GM12878 (cell line): ENCODE data around the gene KDM8. TPM values are rescaled to one million over a fixed set of nuclear protein-coding genes. Genes with fewer than 3 reads are reported as not detected.

Experiments
- ATAC-seq: fragments of 200-7000 bp; cut with Tn5 transposase; 3 replicates; pipeline ENCODE4 v1.9.1; 2020; ENCODE audit warnings: mild to moderate bottlenecking, moderate library complexity
- BruUV-seq: library from RNA; stranded (reverse); fragments of 400-500 nt; replicated peaks from 2 replicates; lab custom pipeline; 2021; lab: Mats Ljungman, UMichigan
- CTCF ChIA-PET: fragments of 300-600 bp; sonication (Branson Sonifier 250); formaldehyde crosslinking; extraction: SDS; loops from one replicate; lab custom pipeline; 2021; ENCODE audit warnings: inconsistent platforms; lab: Yijun Ruan, JAX
- POLR2A ChIA-PET: fragments of 350-600 bp; formaldehyde crosslinking; extraction: SDS; loops from one replicate; lab custom pipeline; 2021; ENCODE audit warnings: inconsistent platforms; lab: Charles Lee
- RAD21 ChIA-PET: fragments of 300-600 bp; sonication (Branson Sonifier 250); formaldehyde crosslinking; loops from one replicate; lab custom pipeline; 2023; ENCODE audit warnings: antibody characterized with exemption; ENCODE audit not compliant: unreplicated experiment; lab: Charles Lee
- SMC1A ChIA-PET: fragments of 300-600 bp; sonication (Branson Sonifier 250); formaldehyde crosslinking; loops from one replicate; lab custom pipeline; 2023; ENCODE audit not compliant: unreplicated experiment, uncharacterized antibody; lab: Charles Lee
- DNase-seq: peaks from one replicate; pipeline ENCODE4 v3.0.0-alpha.2; 2011; ENCODE audit warnings: low read depth, low spot score
- FAIRE-seq: peaks from 3 replicates; lab custom pipeline; 2011; peaks lifted over from hg19 to GRCh38; lab: Jason Lieb, UNC
- H2AFZ ChIP-seq: 2 replicates; pipeline ENCODE4 v1.6.0; 2011; ENCODE audit warnings: low read depth, low read length, control low read depth; ENCODE audit not compliant: control insufficient read depth
- H3K27ac ChIP-seq: 2 replicates; pipeline ENCODE4 v1.5.1; 2011; ENCODE audit warnings: control low read depth; ENCODE audit not compliant: control insufficient read depth, insufficient read depth
- H3K27me3 ChIP-seq, 2 experiments: replicated peaks in 1 of 2; 2 replicates each; pipeline versions ENCODE4 v1.6.0 to v1.6.1; 2011; ENCODE audit warnings: low read length in 1 of 2; ENCODE audit not compliant: control insufficient read depth in 2 of 2, insufficient read depth in 2 of 2
- H3K36me3 ChIP-seq, 2 experiments: 2 replicates each; pipeline ENCODE4 v1.5.1; 2011; ENCODE audit warnings: low read length in 1 of 2; ENCODE audit not compliant: control insufficient read depth in 2 of 2, insufficient read depth in 2 of 2
- H3K4me1 ChIP-seq: 2 replicates; pipeline ENCODE4 v1.6.1; 2011; ENCODE audit warnings: mild to moderate bottlenecking, low read length, moderate library complexity, mixed read lengths; ENCODE audit not compliant: control insufficient read depth, insufficient read depth
- H3K4me2 ChIP-seq: 2 replicates; pipeline ENCODE4 v1.6.0; 2011; ENCODE audit warnings: control low read depth; ENCODE audit not compliant: control insufficient read depth, insufficient read depth
- H3K4me3 ChIP-seq: fragments of 200-600 bp; sonication (generic); 2 replicates; pipeline ENCODE4 v1.5.1; 2016
- H3K79me2 ChIP-seq: 2 replicates; pipeline ENCODE4 v1.6.0; 2011; ENCODE audit warnings: low read length; ENCODE audit not compliant: control insufficient read depth, insufficient read depth
- H3K9ac ChIP-seq: 2 replicates; pipeline ENCODE4 v1.8.0; 2011; ENCODE audit warnings: low read length, control low read depth, mixed read lengths; ENCODE audit not compliant: control insufficient read depth, insufficient read depth
- H3K9me3 ChIP-seq: replicated peaks from 3 replicates; pipeline ENCODE4 v1.5.1; 2011; ENCODE audit warnings: mild to moderate bottlenecking, low read length; ENCODE audit not compliant: control insufficient read depth, insufficient read depth
- H4K20me1 ChIP-seq: 2 replicates; pipeline ENCODE4 v1.6.0; 2011; ENCODE audit not compliant: control insufficient read depth, insufficient read depth
- CHD2 ChIP-seq: IDR thresholded peaks from 2 replicates; pipeline ENCODE4 v1.6.1; 2011; ENCODE audit warnings: low read depth, low read length, improper control_type of control experiment, borderline replicate concordance
- CREB1 ChIP-seq: IDR thresholded peaks from 2 replicates; pipeline ENCODE4 v1.6.1; 2012; ENCODE audit warnings: low read depth, mild to moderate bottlenecking, inconsistent platforms
- E2F8 ChIP-seq: fragments of 450-650 bp; IDR thresholded peaks from 2 replicates; pipeline ENCODE4 v1.6.1; 2018; ENCODE audit warnings: mild to moderate bottlenecking, low read depth, moderate library complexity; ENCODE audit not compliant: partially characterized antibody
- EP300 ChIP-seq, 2 experiments: fragments of 150-350 bp in 1 of 2; IDR thresholded peaks; 2 replicates each; pipeline ENCODE4 v1.6.1; 2011 to 2012; ENCODE audit warnings: low read depth in 2 of 2, low read length in 2 of 2, borderline replicate concordance in 1 of 2, improper control_type of control experiment in 1 of 2, inconsistent platforms in 1 of 2; ENCODE audit not compliant: control insufficient read depth in 1 of 2
- KDM1A ChIP-seq: fragments of 200-600 bp; sonication (generic); IDR thresholded peaks from 2 replicates; pipeline ENCODE4 v1.6.1; 2016; ENCODE audit warnings: borderline replicate concordance
- KLF5 ChIP-seq: fragments of 450-650 bp; IDR thresholded peaks from 2 replicates; pipeline ENCODE4 v1.6.1; 2014; ENCODE audit warnings: mild to moderate bottlenecking; ENCODE audit not compliant: partially characterized antibody
- LARP7 ChIP-seq: fragments of 450-650 bp; IDR thresholded peaks from 2 replicates; pipeline ENCODE4 v1.6.1; 2017; ENCODE audit warnings: mild to moderate bottlenecking
- MTA3 ChIP-seq: IDR thresholded peaks from 2 replicates; pipeline ENCODE4 v1.6.1; 2012; ENCODE audit warnings: low read length, inconsistent platforms, borderline replicate concordance
- MXI1 ChIP-seq: fragments of 150-350 bp; IDR thresholded peaks from 2 replicates; pipeline ENCODE4 v1.6.1; 2011; ENCODE audit warnings: low read depth, mild to moderate bottlenecking, inconsistent platforms, low read length, improper control_type of control experiment
- POLR2AphosphoS5 ChIP-seq: IDR thresholded peaks from 2 replicates; pipeline ENCODE4 v1.6.1; 2011; ENCODE audit warnings: mild to moderate bottlenecking, low read length, inconsistent platforms
- RAD21 ChIP-seq: IDR thresholded peaks from 2 replicates; pipeline ENCODE4 v1.6.1; 2011; ENCODE audit warnings: mild to moderate bottlenecking, low read depth, low read length, moderate library complexity; ENCODE audit not compliant: insufficient read depth
- SMAD1 ChIP-seq: fragments of 450-650 bp; IDR thresholded peaks from 2 replicates; pipeline ENCODE4 v1.6.1; 2018; ENCODE audit warnings: mild to moderate bottlenecking, low read depth; ENCODE audit not compliant: partially characterized antibody
- SMARCA5 ChIP-seq: fragments of 450-650 bp; IDR thresholded peaks from 2 replicates; pipeline ENCODE4 v1.6.1; 2017; ENCODE audit warnings: mild to moderate bottlenecking
- SP1 ChIP-seq: IDR thresholded peaks from one replicate; pipeline ENCODE4 v1.6.1; 2011; ENCODE audit warnings: low read depth, low read length
- SRF ChIP-seq, 2 experiments: IDR thresholded peaks; 2 replicates each; pipeline ENCODE4 v1.6.1; 2011; ENCODE audit warnings: low read depth in 2 of 2, low read length in 2 of 2, mild to moderate bottlenecking in 1 of 2, moderate library complexity in 1 of 2
- STAT3 ChIP-seq: IDR thresholded peaks from 2 replicates; pipeline ENCODE4 v1.6.1; 2011; ENCODE audit warnings: low read depth, low read length, improper control_type of control experiment
- ZNF217 ChIP-seq: fragments of 450-650 bp; IDR thresholded peaks from 2 replicates; pipeline ENCODE4 v1.6.1; 2017; ENCODE audit warnings: antibody characterized with exemption, mild to moderate bottlenecking
- ZSCAN29 ChIP-seq: fragments of 450-650 bp; IDR thresholded peaks from 2 replicates; pipeline ENCODE4 v1.6.1; 2017; ENCODE audit warnings: mild to moderate bottlenecking, moderate library complexity
- WGBS: methylation state at CpG from one replicate; pipeline ENCODE4 v1.1.6; 2016; ENCODE audit warnings: low lambda C conversion rate; ENCODE audit not compliant: insufficient replicate concordance, insufficient coverage; ENCODE audit errors: missing lambda C conversion rate; 5-methylcytosine and 5-hydroxymethylcytosine counted together
- in situ Hi-C: fragments of 300-500 bp; cut with MboI; formaldehyde crosslinking; loops from 9 replicates; pipeline ENCODE4 v1.14.3; 2018; ENCODE audit warnings: mixed read lengths
- intact Hi-C: fragments of 100-400 bp; cut with micrococcal nuclease; formaldehyde crosslinking; loops from one replicate; pipeline ENCODE4 v1.14.2; 2022; ENCODE audit not compliant: unreplicated experiment
- polyA plus RNA-seq, 11 experiments: library from polyadenylated mRNA; depleted of rRNA in 4 of 11; unstranded in 6 of 11; stranded (reverse) in 5 of 11; fragments of >200 nt; fragmentation: Nextera tagmentation in 4 of 11; fragmentation: Illumina TruSeq in 1 of 11; extraction: Ambion mirVana in 4 of 11; extraction: Trizol in 1 of 11; gene quantifications; 1 replicate in 1 of 11; 2 replicates in 10 of 11; pipeline versions ENCODE4 v1.2.1 to v1.2.3, GENCODE V29; 2011 to 2016; ENCODE audit warnings: inconsistent platforms in 2 of 11, missing spikeins in 2 of 11, low read depth in 1 of 11
- total RNA-seq, 4 experiments: library from RNA; depleted of rRNA in 3 of 4; stranded (reverse); fragments of >200 nt in 3 of 4; fragmentation: Illumina TruSeq in 1 of 4; extraction: Trizol in 1 of 4; gene quantifications; 2 replicates each; pipeline versions ENCODE4 v1.2.1 to v1.2.3, GENCODE V29; 2013 to 2021

The KDM8 gene
- total and polyA plus RNA-seq, 10 of the 15 experiments (the other 5 are each of a cell fraction or from before 2014, with no cell fraction given) = 0.79 to 8.9 (median 5.8) TPM

DNA sequence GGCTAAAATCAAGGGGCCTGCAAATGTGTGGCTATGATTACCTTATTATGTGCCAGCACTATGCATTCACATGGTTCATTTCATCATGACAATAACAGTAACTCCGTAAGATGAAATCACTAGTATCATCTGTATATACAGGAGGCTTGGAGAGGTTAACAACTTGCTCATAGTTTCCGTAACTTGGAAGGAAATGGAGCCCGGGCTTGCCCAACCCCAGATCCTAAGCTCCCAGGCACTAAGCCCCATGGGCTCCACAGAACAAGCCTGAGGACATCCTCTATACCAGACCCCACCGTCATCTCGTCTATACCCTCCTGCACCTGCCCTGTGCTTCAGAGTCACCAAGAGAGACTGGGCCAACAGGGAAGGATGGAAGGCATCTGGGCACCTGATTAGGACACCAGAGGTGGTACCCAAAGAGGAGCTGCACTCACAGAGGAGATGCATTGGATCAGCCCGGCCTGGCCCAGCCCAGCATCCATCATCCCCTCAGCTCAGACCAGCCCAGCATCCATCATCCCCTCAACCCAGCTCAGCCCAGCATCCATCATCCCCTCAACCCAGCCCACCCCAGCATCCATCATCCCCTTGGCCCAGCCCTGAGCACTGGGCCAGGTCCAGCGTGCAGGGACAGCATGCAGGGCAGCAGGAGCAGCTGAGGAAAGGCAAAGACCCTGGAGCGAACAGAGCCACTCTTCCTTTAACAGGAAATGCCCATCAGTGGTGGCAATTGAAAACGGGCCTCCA is 36.8 kb downstream of the KDM8 start:
- intact Hi-C loops = no loop called here
- ATAC-seq = no peak
- Histone ChIP-seq H3K9me3 (no peaks in the 10 kb centered on the region), H2AFZ (no peak overlapping the region), H3K4me3 (no peak overlapping the region), H3K36me3 (no peaks in the 10 kb centered on the region), H3K27me3 (no peaks in the 10 kb centered on the region), H3K9ac (no peak overlapping the region), H3K79me2 (no peaks in the 10 kb centered on the region), H3K4me2 (no peak overlapping the region), H3K27ac (no peak overlapping the region), H4K20me1 (no peaks in the 10 kb centered on the region), H3K4me1 (peaks cover 50% of the 10 kb centered on the region)
- 87% methylated on average over 9 of the region's 9 CpGs for WGBS
- in situ Hi-C loops = loop anchor here (5.0 kb wide), 1 partner anchor 77 kb away; no protein-coding TSS in a partner anchor
- ChIA-PET POLR2A (interaction anchor here (1.1 to 8.4 kb wide), 7 partner anchors 8 to 75 kb away, joined by 4 to 79 read pairs (median 14); partner anchors contain the start of gene NSMCE1), SMC1A (interaction anchor here (1.2 to 12.2 kb wide), 9 partner anchors 12 to 133 kb away, joined by 3 to 178 read pairs (median 8); partner anchors contain the start of gene NSMCE1), CTCF (interaction anchor here (1.0 to 11.7 kb wide), 6 partner anchors 10 to 131 kb away, joined by 3 to 259 read pairs (median 11); no protein-coding TSS in a partner anchor), RAD21 (interaction anchor here (1.4 to 6.5 kb wide), 3 partner anchors 14 to 128 kb away, joined by 3 to 168 read pairs (median 22); no protein-coding TSS in a partner anchor)
- FAIRE-seq = no peak
- TF ChIP-seq KLF5 = no peak
- TF ChIP-seq MTA3 = no peak
- no peak for TF ChIP-seq SP1
- no peak for TF ChIP-seq E2F8
- no peak for TF ChIP-seq SMARCA5
- TF ChIP-seq EP300 (IDR thresholded peaks at IDR 0.05; ENCODE audit: borderline replicate concordance in 1 of 2, control insufficient read depth in 1 of 2, low read depth in 2 of 2, low read length in 2 of 2) = no peak
- TF ChIP-seq KDM1A = no peak
- no peak for TF ChIP-seq SMAD1
- no peak for TF ChIP-seq ZNF217
- TF ChIP-seq CHD2 = no peak
- TF ChIP-seq STAT3 = no peak
- no peak for TF ChIP-seq CREB1
- no peak for TF ChIP-seq LARP7
- TF ChIP-seq SRF (IDR thresholded peaks at IDR 0.05; ENCODE audit: low read depth in 2 of 2, low read length in 2 of 2) = no peak
- TF ChIP-seq MXI1 = no peak
- TF ChIP-seq ZSCAN29 = no peak
- TF ChIP-seq RAD21 = no peak
- TF ChIP-seq POLR2AphosphoS5 = no peak
- no TSS peak for BruUV-seq
- DNase-seq = no peak
